GM19025 (cell line): Measurements from ENCODE around the gene TRAP1.
"Not testable (repeated sequence)": the region's sequence is repeated elsewhere in the genome, so short reads cannot be mapped to it uniquely, and the experiment has no call there.

ENCODE experiments used
- ATAC-seq: cut with Tn5 transposase; IDR thresholded peaks from one replicate; pipeline ENCODE4 v1.9.1; 2021; ENCODE audit warnings: mild to moderate bottlenecking, low read depth, moderate library complexity; ENCODE audit not compliant: unreplicated experiment

Gene TRAP1

DNA sequence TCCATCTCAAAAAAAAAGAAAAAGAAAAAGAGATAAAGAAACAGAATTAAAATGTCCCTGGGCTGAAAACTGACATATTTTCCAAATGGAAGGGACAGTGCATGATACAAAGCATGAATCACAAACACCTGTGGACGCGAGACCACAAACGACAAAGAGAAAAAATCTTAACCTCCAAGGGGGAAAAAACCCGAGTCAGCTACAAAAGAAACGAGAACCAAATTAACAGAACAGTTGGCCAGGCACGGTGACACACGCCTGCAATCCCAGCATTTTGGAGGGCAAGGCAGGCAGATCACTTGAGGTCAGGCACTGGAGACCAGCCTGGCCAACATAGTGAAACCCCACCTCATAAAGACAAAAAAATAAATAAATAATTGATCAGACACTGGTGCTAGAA lies 1.9 kb downstream of the TRAP1 start:
- no peak for ATAC-seq

- ATAC-seq = not testable (repeated sequence)
Observed at GRCh38 chr16:3714378-3714777, 2.9 kb downstream of the TRAP1 start.

GRCh38 chr16:3713587-3714242 lies 3.6 kb downstream of the TRAP1 start:
- no peak for ATAC-seq

DNA sequence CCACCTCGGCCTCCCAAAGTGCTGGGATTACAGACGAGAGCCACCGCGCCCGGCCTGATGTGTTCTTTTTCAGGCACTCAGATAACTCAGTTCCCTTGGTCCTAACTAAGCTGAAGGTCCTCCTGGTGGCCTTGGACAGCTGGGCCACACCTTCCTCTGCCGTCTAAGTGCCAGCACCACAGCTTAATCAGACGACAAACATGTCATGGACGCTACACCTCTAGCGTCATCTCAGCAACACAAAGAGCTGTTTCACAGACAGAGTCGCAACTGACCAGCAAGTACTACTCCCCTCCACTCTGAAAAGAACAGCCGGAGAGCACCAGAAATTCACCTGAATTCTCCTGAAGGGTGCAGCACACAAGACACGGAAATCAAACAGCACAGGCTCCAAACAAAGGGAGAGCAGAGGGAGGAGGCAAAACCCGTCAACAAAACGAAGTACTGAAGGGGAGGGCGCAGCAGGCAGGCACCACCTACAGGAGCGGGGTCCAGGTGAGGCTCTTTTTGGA lies 4.4 kb downstream of the TRAP1 start:
- no peak for ATAC-seq

GRCh38 chr16:3706253-3707012 lies 10.9 kb downstream of the TRAP1 start:
- ATAC-seq = no peak

DNA sequence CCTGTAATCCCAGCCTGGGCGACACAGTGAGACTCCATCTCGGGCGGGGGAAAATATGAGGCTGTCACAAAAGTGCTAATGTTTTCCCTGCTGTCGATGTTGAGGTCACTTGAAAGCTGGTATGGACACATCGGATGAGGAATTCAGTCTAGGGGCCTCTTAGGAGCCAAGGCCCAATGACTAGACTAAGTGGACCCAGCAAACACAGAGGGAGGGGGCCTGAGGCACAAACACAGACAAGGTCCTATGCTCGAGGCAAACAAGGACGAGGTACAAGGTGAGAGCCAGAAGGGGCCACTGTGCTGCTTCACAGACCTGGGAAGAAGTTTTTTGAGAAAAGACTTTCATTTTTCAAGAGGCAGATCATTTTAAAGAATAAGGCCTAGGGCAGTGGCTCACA lies 15.2 kb downstream of the TRAP1 start:
- ATAC-seq = no peak

GRCh38 chr16:3701531-3701930 lies 15.8 kb downstream of the TRAP1 start:
- ATAC-seq = no peak

DNA sequence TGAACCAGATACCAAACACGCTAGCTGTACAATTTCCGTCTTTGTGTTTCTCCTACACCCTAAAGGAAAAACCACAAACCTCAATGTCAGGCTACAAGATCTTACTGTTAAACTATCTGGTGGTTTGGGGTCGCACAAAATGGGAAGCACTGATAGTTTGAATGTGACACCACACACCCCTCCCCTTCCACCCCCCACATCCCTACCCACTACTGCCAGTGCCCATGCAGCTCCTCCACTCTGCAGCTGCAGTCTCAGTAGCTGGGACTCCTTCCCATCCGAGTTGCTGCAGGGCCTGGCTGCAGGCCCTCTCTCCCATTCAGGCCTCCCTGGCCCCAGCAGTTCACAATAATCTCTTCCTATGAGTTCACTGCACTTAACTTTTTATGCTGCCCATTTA lies 18.4 kb downstream of the TRAP1 start:
- no peak for ATAC-seq

GRCh38 chr16:3696425-3697218 lies 20.7 kb downstream of the TRAP1 start:
- ATAC-seq = no peak

DNA sequence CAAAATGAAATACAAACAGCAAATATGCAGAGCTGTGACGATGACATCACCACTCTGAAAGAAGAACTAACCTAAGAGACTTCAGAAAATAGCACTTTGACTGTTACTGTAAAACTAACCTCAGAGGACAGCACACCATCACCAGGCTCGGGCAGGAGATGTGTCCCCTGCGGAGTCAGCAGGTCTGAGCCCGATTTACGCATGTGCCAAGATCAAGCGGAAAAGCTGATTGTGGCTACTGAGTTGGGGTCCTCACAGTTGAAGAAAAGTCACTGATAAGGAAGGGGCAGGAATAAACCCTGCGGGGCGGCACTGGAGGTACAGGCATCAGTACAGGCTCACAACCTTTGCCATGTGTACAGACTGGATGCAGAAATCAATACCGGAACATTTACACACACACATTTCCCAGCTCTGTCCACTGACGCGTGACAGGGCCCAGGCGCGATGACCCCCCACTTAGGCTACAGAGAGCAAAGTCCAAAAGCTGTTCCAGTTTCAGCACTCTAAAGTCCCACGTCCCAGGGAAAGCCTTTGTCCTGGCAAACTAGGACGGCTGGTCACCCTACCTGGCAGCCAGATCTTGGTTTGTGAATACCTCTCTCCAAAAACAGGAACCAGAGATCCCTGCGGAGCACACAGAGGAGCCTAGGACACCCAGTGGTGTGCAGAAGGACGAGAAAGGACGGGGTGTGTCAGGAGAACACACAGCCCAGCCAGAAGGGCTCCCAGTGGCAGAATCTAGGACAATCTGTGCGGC lies 21.5 kb downstream of the TRAP1 start:
- ATAC-seq = no peak

DNA sequence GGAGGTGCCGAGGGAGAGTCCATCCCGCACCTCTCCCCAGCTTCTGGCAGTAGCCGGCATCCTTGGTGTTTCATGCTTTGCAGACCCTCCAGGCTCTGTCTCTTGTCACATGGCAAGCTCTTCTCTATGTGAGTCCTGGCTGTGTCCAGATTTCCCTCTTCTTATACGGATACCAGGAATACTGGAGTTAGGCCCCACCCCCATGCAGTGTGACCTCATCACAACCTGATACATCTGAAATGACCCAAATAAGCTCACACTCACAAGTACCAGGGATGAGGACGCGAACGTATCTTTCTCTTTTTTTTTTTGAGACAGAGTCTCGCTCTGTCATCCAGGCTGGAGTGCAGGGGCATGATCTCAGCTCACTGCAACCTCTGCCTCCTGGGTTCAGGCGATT lies 23.3 kb downstream of the TRAP1 start:
- ATAC-seq = no peak

DNA sequence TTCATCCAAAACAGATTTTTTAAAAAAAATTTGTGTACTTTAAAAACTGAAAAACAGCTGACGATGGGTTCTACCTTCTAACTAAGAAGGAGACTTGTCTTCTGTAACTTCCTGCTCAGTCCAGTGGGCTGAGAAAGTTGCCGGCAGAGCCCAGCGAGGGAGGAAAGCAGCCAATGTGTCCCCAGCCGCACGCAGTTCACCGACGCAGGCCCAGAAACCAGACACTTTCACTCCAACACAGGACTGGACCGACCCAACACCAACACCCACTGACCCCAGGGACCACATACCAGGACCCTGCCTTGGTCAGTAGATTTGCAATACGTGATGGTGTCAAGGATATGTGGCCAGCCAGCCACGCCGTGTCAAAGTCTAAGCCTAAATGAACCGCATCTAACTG lies 25.6 kb downstream of the TRAP1 start:
- ATAC-seq = no peak

GRCh38 chr16:3690980-3691720 lies 26.2 kb downstream of the TRAP1 start:
- no peak for ATAC-seq

DNA sequence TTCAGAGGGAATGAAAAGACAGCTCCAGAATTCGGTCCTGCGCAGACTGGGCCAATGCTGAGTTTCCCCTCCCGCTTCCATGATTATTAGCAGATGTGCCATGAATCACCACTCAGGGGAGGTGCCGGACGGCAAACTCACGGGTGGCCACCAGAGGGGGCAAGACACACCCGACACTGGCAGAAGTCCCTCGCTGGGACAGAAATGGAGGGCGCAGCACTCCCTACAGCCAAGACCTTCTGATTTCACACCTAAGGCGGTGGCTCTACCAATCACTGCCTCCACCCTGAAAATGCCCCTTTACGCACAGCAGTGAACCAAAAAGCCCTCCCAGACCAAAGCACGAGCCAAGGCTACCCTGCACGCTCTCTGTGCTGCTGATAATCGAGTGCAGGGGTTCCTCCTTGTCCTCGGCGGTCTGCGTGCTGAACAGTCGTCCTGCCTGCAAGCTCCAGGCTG lies 26.8 kb downstream of the TRAP1 start:
- ATAC-seq = no peak

DNA sequence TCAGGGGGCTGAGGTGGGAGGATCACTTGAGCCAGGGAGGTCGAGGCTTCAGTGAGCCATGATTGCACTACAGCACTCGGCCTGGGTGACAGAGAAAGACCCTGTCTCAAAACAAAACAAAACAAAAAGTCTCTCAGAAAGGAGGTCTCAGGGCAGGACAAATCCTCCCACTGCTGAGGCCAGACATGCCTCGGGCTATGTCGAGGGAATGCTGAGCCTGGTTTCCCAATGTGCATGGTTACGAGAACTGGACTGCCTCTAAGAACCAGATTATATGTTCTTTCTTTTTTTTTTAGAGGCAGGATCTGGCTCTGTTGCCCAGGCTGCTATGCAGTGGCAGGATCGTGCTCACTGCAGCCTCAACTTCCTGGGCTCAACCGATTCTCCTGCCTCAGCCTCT lies 27.6 kb downstream of the TRAP1 start:
- no peak for ATAC-seq

GRCh38 chr16:3687792-3688191 lies 29.5 kb downstream of the TRAP1 start:
- ATAC-seq = no peak

DNA sequence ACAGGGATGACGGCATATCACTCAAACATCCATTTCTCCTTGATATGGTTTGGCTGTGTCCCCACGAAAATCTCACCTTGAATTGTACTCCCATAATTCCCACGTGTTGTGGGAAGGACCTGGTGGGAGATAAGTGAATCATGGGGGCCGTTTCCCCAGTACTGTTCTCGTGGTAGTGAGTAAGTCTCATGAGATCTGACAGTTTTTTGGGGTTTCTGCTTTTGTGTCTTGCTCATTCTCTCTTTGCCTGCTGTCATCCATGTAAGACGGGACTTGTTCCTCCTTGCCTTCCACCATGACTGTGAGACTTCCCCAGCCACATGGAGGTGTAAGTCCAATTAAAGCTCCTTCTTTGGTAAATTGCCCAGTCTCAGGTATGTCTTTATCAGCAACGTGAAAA lies 30.3 kb downstream of the TRAP1 start:
- no peak for ATAC-seq

DNA sequence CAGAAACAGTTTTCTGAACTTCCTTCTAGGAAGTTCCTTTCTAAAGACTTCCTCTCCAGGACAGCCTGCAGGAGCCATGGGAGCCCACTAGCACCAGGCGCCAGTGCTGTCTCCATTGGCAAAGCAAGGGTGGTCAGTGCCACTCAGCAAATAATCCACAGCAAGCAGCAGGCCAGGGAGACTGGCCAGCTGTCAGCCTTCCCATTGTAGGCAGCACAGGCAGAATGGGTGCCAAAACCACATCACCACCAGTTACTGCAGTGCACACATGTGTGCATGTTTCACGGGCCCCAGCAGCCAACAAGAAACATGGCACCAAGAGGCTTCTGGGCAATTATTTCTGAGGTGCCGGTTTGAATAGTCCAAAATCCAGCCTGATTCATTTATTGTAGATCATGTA lies 36.1 kb downstream of the TRAP1 start:
- no peak for ATAC-seq

- ATAC-seq = no peak
Observed at GRCh38 chr16:3677994-3678393, 39.3 kb downstream of the TRAP1 start.

GRCh38 chr16:3675601-3676130 lies 41.7 kb downstream of the TRAP1 start:
- ATAC-seq = no peak
